Hepatocyte (in vitro differentiated cells): ENCODE data around the gene OLIG3. TPM values are rescaled to one million over a fixed set of nuclear protein-coding genes. Genes with fewer than 3 reads are reported as not detected.

Experiments used
- DNase-seq: peaks from one replicate; pipeline ENCODE4 v3.0.0-alpha.2; 2016; ENCODE audit warnings: low spot score
- H2AFZ ChIP-seq: fragments of 200-600 bp; sonication (generic); 2 replicates; pipeline ENCODE4 v1.6.0; 2016; ENCODE audit warnings: antibody characterized with exemption, mild to moderate bottlenecking
- H3K27ac ChIP-seq: fragments of 200-600 bp; sonication (generic); 2 replicates; pipeline ENCODE4 v1.5.1; 2016; ENCODE audit warnings: mild to moderate bottlenecking
- H3K27me3 ChIP-seq: fragments of 200-600 bp; sonication (generic); 2 replicates; pipeline ENCODE4 v1.6.1; 2016
- H3K36me3 ChIP-seq: fragments of 200-600 bp; sonication (generic); replicated peaks from 2 replicates; pipeline ENCODE4 v1.5.1; 2016; ENCODE audit warnings: low read depth; ENCODE audit not compliant: insufficient read depth
- H3K4me1 ChIP-seq: fragments of 200-600 bp; sonication (generic); 2 replicates; pipeline ENCODE4 v1.5.1; 2016; ENCODE audit warnings: mild to moderate bottlenecking, moderate library complexity; ENCODE audit not compliant: insufficient read depth
- H3K4me2 ChIP-seq: fragments of 200-600 bp; sonication (generic); 2 replicates; pipeline ENCODE4 v1.6.0; 2016
- H3K4me3 ChIP-seq: fragments of 200-600 bp; sonication (generic); 2 replicates; pipeline ENCODE4 v1.5.1; 2016; ENCODE audit warnings: mild to moderate bottlenecking
- H3K79me2 ChIP-seq: fragments of 200-600 bp; sonication (generic); 2 replicates; pipeline ENCODE4 v1.6.0; 2017; ENCODE audit warnings: mild to moderate bottlenecking
- H3K9me2 ChIP-seq: fragments of 200-600 bp; sonication (generic); replicated peaks from 2 replicates; pipeline ENCODE4 v1.6.0; 2017; ENCODE audit warnings: mild to moderate bottlenecking; ENCODE audit not compliant: insufficient read depth
- H3K9me3 ChIP-seq: fragments of 200-600 bp; sonication (generic); 2 replicates; pipeline ENCODE4 v1.5.1; 2016; ENCODE audit warnings: low read depth, mild to moderate bottlenecking
- H4K20me1 ChIP-seq: fragments of 200-600 bp; sonication (generic); 2 replicates; pipeline ENCODE4 v1.6.0; 2016; ENCODE audit warnings: mild to moderate bottlenecking; ENCODE audit not compliant: insufficient read depth, poor library complexity, severe bottlenecking
- EZH2 ChIP-seq: fragments of 200-600 bp; sonication (generic); IDR thresholded peaks from 2 replicates; pipeline ENCODE4 v1.6.1; 2016; ENCODE audit warnings: antibody characterized with exemption, mild to moderate bottlenecking, borderline replicate concordance
- EZH2phosphoT487 ChIP-seq: fragments of 200-600 bp; sonication (generic); IDR thresholded peaks from one replicate; pipeline ENCODE4 v1.6.1; 2018; ENCODE audit warnings: antibody characterized with exemption, mild to moderate bottlenecking, low read depth, moderate library complexity; ENCODE audit not compliant: unreplicated experiment, severe bottlenecking
- WGBS: methylation state at CpG from one replicate; pipeline ENCODE4 v1.1.6; 2016; ENCODE audit warnings: low lambda C conversion rate; ENCODE audit errors: missing lambda C conversion rate; 5-methylcytosine and 5-hydroxymethylcytosine counted together
- polyA plus RNA-seq: library from polyadenylated mRNA; unstranded; fragments of >200 nt; fragmentation: Nextera tagmentation; extraction: Ambion mirVana; gene quantifications from 2 replicates; pipeline ENCODE4 v1.2.1, GENCODE V29; 2016
- total RNA-seq: library from RNA; depleted of rRNA; stranded (reverse); fragments of >200 nt; gene quantifications from 2 replicates; pipeline ENCODE4 v1.2.3, GENCODE V29; 2014
- TF ChIP-seq, protein P1 (sequence below): fragments of 200-600 bp; sonication (generic); IDR thresholded peaks from 2 replicates; pipeline ENCODE4 v1.5.1; 2016; ENCODE audit warnings: antibody characterized with exemption, mild to moderate bottlenecking; ENCODE audit not compliant: poor library complexity

The OLIG3 gene
- total and polyA plus RNA-seq, 2 experiments from 2014 or later: not detected

DNA sequence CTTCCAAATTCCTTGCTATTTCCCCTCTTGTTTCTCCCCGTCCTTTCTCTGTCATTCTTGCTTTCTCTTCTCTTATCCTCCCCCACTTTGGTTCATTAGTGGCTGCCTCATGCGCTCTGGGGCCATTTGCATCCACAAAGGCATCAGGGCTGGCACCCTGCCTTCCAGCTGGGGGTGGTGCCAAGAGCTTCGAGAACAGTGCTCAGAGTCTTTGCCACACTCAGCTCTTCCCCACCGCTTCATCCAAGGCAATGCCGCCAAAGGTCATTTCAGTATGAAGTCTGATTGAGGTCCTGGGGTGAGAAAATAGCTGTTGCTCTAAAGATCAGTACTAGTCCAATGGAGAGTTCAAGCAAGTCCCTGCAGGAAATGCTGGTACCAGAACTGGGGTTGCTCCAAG, 22.7 kb downstream of the OLIG3 start:
- no peaks in the 10 kb centered on the region for H4K20me1 ChIP-seq
- no peak for TF ChIP-seq EZH2phosphoT487
- TF ChIP-seq, protein P1, sequence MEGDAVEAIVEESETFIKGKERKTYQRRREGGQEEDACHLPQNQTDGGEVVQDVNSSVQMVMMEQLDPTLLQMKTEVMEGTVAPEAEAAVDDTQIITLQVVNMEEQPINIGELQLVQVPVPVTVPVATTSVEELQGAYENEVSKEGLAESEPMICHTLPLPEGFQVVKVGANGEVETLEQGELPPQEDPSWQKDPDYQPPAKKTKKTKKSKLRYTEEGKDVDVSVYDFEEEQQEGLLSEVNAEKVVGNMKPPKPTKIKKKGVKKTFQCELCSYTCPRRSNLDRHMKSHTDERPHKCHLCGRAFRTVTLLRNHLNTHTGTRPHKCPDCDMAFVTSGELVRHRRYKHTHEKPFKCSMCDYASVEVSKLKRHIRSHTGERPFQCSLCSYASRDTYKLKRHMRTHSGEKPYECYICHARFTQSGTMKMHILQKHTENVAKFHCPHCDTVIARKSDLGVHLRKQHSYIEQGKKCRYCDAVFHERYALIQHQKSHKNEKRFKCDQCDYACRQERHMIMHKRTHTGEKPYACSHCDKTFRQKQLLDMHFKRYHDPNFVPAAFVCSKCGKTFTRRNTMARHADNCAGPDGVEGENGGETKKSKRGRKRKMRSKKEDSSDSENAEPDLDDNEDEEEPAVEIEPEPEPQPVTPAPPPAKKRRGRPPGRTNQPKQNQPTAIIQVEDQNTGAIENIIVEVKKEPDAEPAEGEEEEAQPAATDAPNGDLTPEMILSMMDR: no peak
- TF ChIP-seq EZH2: no peak
- no peaks in the 10 kb centered on the region for H3K36me3 ChIP-seq
- H3K4me3 ChIP-seq: no peak overlapping the region
- no peak overlapping the region for H3K4me2 ChIP-seq
- H3K79me2 ChIP-seq: no peaks in the 10 kb centered on the region
- no peaks in the 10 kb centered on the region for H3K9me2 ChIP-seq
- H3K27ac ChIP-seq: no peak overlapping the region
- H3K27me3 ChIP-seq: peaks cover 30% of the 10 kb centered on the region
- DNase-seq: no peak
- no peak overlapping the region for H2AFZ ChIP-seq
- WGBS: 80% methylated on average over 5 of the region's 5 CpGs
- H3K9me3 ChIP-seq: no peaks in the 10 kb centered on the region
- H3K4me1 ChIP-seq: no peaks in the 10 kb centered on the region

DNA sequence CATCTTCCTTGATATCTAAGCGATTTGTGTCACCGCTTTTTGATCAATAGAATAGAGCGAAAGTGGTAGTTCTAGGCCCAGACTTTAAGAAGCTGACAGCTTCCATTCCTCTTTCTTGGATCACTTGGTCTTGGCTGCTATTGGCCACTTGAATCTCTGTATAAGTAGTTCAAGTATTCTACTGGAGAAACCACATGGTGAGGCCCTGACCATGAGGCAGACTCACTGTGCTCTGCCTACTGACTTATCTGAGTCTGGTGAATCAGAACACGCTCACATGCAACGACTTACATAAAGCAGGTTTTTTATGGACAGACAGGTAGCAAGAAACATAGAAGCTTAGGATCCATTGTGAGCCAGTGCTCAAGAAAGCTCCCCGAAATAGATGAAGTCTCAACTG, 27.0 kb downstream of the OLIG3 start:
- DNase-seq: no peak
- Histone ChIP-seq H3K4me1 (no peaks in the 10 kb centered on the region), H3K27ac (no peak overlapping the region), H3K27me3 (peaks cover 6% of the 10 kb centered on the region), H4K20me1 (no peaks in the 10 kb centered on the region), H3K9me2 (no peaks in the 10 kb centered on the region), H3K4me2 (no peak overlapping the region), H2AFZ (no peak overlapping the region), H3K9me3 (no peaks in the 10 kb centered on the region), H3K4me3 (no peak overlapping the region), H3K36me3 (no peaks in the 10 kb centered on the region), H3K79me2 (no peaks in the 10 kb centered on the region)
- WGBS: 91% methylated on average over 6 of the region's 6 CpGs
- TF ChIP-seq EZH2 (no peak), EZH2phosphoT487 (no peak)
- TF ChIP-seq, protein P1: no peak

DNA sequence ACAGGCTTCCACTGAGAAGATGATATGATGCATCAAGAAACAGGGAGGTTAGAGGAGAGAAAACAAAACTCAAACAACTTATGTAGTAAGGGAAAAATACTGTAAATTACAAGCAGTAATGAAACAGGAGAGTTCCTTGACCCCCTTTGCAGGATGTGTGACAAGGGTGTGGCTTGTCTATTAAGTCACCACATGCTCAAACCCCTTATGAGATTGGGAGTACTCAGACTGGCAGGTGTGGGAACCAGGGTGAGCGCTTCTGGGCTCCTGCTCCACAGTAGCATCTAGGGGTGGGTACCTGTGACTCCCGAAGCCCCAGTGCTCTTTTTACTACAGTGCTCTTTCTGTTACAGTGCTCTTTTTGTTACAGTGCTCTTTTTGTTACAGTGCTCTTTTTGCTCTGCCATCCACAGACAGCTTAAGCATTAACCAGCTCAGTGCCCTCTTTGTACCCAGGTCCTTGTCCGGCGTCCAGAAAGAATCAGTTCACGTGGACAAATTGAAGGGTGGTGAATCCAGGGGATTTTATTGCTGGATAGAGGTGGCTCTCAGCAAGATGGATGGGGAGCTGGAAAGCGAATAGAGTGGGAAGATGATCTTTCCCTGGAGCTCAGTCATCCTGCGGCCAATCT, 28.7 kb downstream of the OLIG3 start:
- no peaks in the 10 kb centered on the region for H4K20me1 ChIP-seq
- no peak overlapping the region for H3K4me2 ChIP-seq
- peaks cover 6% of the 10 kb centered on the region for H3K27me3 ChIP-seq
- H3K36me3 ChIP-seq: no peaks in the 10 kb centered on the region
- H3K9me2 ChIP-seq: no peaks in the 10 kb centered on the region
- no peaks in the 10 kb centered on the region for H3K4me1 ChIP-seq
- no peak overlapping the region for H3K4me3 ChIP-seq
- H3K9me3 ChIP-seq: no peaks in the 10 kb centered on the region
- 85% methylated on average over 7 of the region's 7 CpGs for WGBS
- H3K79me2 ChIP-seq: no peaks in the 10 kb centered on the region
- DNase-seq: no peak
- H3K27ac ChIP-seq: no peak overlapping the region
- H2AFZ ChIP-seq: no peak overlapping the region
- no peak for TF ChIP-seq EZH2
- TF ChIP-seq, protein P1: no peak
